Colon (tissue), 2 donors: ENCODE measurements around the gene RNF38.
"Not testable (repeated sequence)": the region's sequence is repeated elsewhere in the genome, so short reads cannot be mapped to it uniquely, and the experiment has no call there.

ENCODE experiments used
- FAIRE-seq: peaks from 2 replicates; lab custom pipeline; 2012; peaks lifted over from hg19 to GRCh38; lab: Jason Lieb, UNC
- donor health status: control.
- donor health status: control.

RNF38 gene

GRCh38 chr9:36402536-36402935, 2.5 kb upstream of the RNF38 start:
- FAIRE-seq = no peak

- FAIRE-seq = no peak
These were observed 1.9 kb upstream of the RNF38 start for GRCh38 chr9:36401897-36402480.

- FAIRE-seq = no peak
These were observed 1.2 kb upstream of the RNF38 start for GRCh38 chr9:36401164-36401740.

- no peak for FAIRE-seq
These were observed 479 bp upstream of the RNF38 start for GRCh38 chr9:36400332-36401163.

GRCh38 chr9:36398745-36399144, 1.3 kb downstream of the RNF38 start:
- FAIRE-seq = no peak

- no peak for FAIRE-seq
These were observed 3.1 kb downstream of the RNF38 start for GRCh38 chr9:36396985-36397384.

GRCh38 chr9:36392489-36392888, 7.6 kb downstream of the RNF38 start:
- FAIRE-seq = no peak

- no peak for FAIRE-seq
These were observed 10.5 kb downstream of the RNF38 start for GRCh38 chr9:36389590-36389989.

- FAIRE-seq = not testable (repeated sequence)
These were observed 13.6 kb downstream of the RNF38 start for GRCh38 chr9:36386396-36386965.

- no peak for FAIRE-seq
These were observed 17.6 kb downstream of the RNF38 start for GRCh38 chr9:36382484-36382883.

GRCh38 chr9:36364577-36364976, 35.5 kb downstream of the RNF38 start:
- no peak for FAIRE-seq

- no peak for FAIRE-seq
These were observed 36.6 kb downstream of the RNF38 start for GRCh38 chr9:36363448-36363847.

- no peak for FAIRE-seq
These were observed 41.6 kb downstream of the RNF38 start for GRCh38 chr9:36358486-36358885.

- no peak for FAIRE-seq
These were observed 42.4 kb downstream of the RNF38 start for GRCh38 chr9:36357639-36358038.

- no peak for FAIRE-seq
These were observed 53.5 kb downstream of the RNF38 start for GRCh38 chr9:36346569-36346968.

- no peak for FAIRE-seq
These were observed 54.8 kb downstream of the RNF38 start for GRCh38 chr9:36345103-36345846.

GRCh38 chr9:36341936-36342577, 58.0 kb downstream of the RNF38 start:
- no peak for FAIRE-seq

GRCh38 chr9:36337865-36338264, 62.2 kb downstream of the RNF38 start:
- FAIRE-seq = no peak

- no peak for FAIRE-seq
These were observed 63.1 kb downstream of the RNF38 start for GRCh38 chr9:36337002-36337401.

GRCh38 chr9:36336131-36336907, 63.8 kb downstream of the RNF38 start:
- no peak for FAIRE-seq

- no peak for FAIRE-seq
These were observed 68.1 kb downstream of the RNF38 start for GRCh38 chr9:36332006-36332405.
